ENCODE data around the gene DAAM1.

The DAAM1 gene

GRCh38 chr14:59349258-59349701, 160.8 kb downstream of the DAAM1 start:
- no peak overlapping the region for H3K9ac ChIP-seq (ENCODE audit: low read depth, low read length, poor library complexity)
- H2BK5ac ChIP-seq (ENCODE audit: low read length), result no peak overlapping the region
- no peaks in the 10 kb centered on the region for H3K9me3 ChIP-seq (replicated peaks in 1 of 2; ENCODE audit: control insufficient read depth in 2 of 2, insufficient read depth in 1 of 2, low read depth in 1 of 2, low read length in 2 of 2)
- no peak overlapping the region for H3K4me2 ChIP-seq (ENCODE audit: insufficient read depth, low read length, poor library complexity, severe bottlenecking)
- no peaks in the 10 kb centered on the region for H3K79me1 ChIP-seq (ENCODE audit: low read depth, low read length)
- H3K4ac ChIP-seq (ENCODE audit: low read length), result no peak overlapping the region
- H3K14ac ChIP-seq (ENCODE audit: low read length), result no peak overlapping the region
- no peak overlapping the region for H4K91ac ChIP-seq (ENCODE audit: low read depth, low read length, poor library complexity)
- H3K18ac ChIP-seq (ENCODE audit: low read length), result no peak overlapping the region
- H3K23ac ChIP-seq (ENCODE audit: low read depth, low read length, poor library complexity), result no peak overlapping the region
- no peak overlapping the region for H3K4me3 ChIP-seq (ENCODE audit: low read length in 2 of 2)
- H3K27me3 ChIP-seq (ENCODE audit: control insufficient read depth in 3 of 3, insufficient read depth in 3 of 3, low read depth in 1 of 3, low read length in 3 of 3), result no peaks in the 10 kb centered on the region
- peaks cover 5 to 81% of the 10 kb centered on the region in 2 donors for H3K36me3 ChIP-seq (replicated peaks in 1 of 2; ENCODE audit: control insufficient read depth in 2 of 2, insufficient read depth in 2 of 2, low read length in 2 of 2)
- no peak overlapping the region for H2BK15ac ChIP-seq (ENCODE audit: low read length)
- H3K27ac ChIP-seq (replicated peaks; ENCODE audit: low read length), result no peak overlapping the region
- H4K8ac ChIP-seq (ENCODE audit: low read depth, low read length), result no peak overlapping the region
- no peak overlapping the region for H2AFZ ChIP-seq (ENCODE audit: low read length)
- no peak for DNase-seq (ENCODE audit: low spot score)
- no peak overlapping the region for H2BK12ac ChIP-seq (ENCODE audit: low read length)
- no CpG with 5 or more reads among the region's 4 CpGs for WGBS, 2 donors (ENCODE audit: extremely low coverage in 2 of 2, insufficient read length in 2 of 2, insufficient replicate concordance in 1 of 2)
- H2AK5ac ChIP-seq (ENCODE audit: low read depth, low read length), result no peak overlapping the region
- H3K4me1 ChIP-seq (ENCODE audit: control insufficient read depth in 2 of 2, insufficient read depth in 1 of 2, low read depth in 1 of 2, low read length in 2 of 2), result peaks cover 4 to 16% of the 10 kb centered on the region in 2 donors
- no peak overlapping the region for H2BK120ac ChIP-seq (ENCODE audit: low read depth, low read length)

GRCh38 chr14:59352961-59353360, 164.5 kb downstream of the DAAM1 start:
- Histone ChIP-seq H3K14ac (ENCODE audit: low read length) (no peak overlapping the region), H3K18ac (ENCODE audit: low read length) (no peak overlapping the region), H3K4me1 (ENCODE audit: control insufficient read depth in 2 of 2, insufficient read depth in 1 of 2, low read depth in 1 of 2, low read length in 2 of 2) (no peaks in the 10 kb centered on the region), H2BK12ac (ENCODE audit: low read length) (no peak overlapping the region), H3K9ac (ENCODE audit: low read depth, low read length, poor library complexity) (no peak overlapping the region), H3K23ac (ENCODE audit: low read depth, low read length, poor library complexity) (no peak overlapping the region), H3K79me1 (ENCODE audit: low read depth, low read length) (no peaks in the 10 kb centered on the region), H2AFZ (ENCODE audit: low read length) (no peak overlapping the region), H3K4me3 (ENCODE audit: low read length in 2 of 2) (no peak overlapping the region), H4K8ac (ENCODE audit: low read depth, low read length) (no peak overlapping the region), H3K4ac (ENCODE audit: low read length) (no peak overlapping the region), H3K27me3 (ENCODE audit: control insufficient read depth in 3 of 3, insufficient read depth in 3 of 3, low read depth in 1 of 3, low read length in 3 of 3) (no peaks in the 10 kb centered on the region), H3K27ac (replicated peaks; ENCODE audit: low read length) (no peak overlapping the region), H2BK120ac (ENCODE audit: low read depth, low read length) (no peak overlapping the region), H3K4me2 (ENCODE audit: insufficient read depth, low read length, poor library complexity, severe bottlenecking) (no peak overlapping the region), H2AK5ac (ENCODE audit: low read depth, low read length) (no peak overlapping the region), H2BK5ac (ENCODE audit: low read length) (no peak overlapping the region), H3K36me3 (replicated peaks in 1 of 2; ENCODE audit: control insufficient read depth in 2 of 2, insufficient read depth in 2 of 2, low read length in 2 of 2) (peaks cover 9 to 97% of the 10 kb centered on the region in 2 donors), H4K91ac (ENCODE audit: low read depth, low read length, poor library complexity) (no peak overlapping the region), H3K9me3 (replicated peaks in 1 of 2; ENCODE audit: control insufficient read depth in 2 of 2, insufficient read depth in 1 of 2, low read depth in 1 of 2, low read length in 2 of 2) (no peaks in the 10 kb centered on the region), H2BK15ac (ENCODE audit: low read length) (no peak overlapping the region)
- WGBS, 2 donors (ENCODE audit: extremely low coverage in 2 of 2, insufficient read length in 2 of 2, insufficient replicate concordance in 1 of 2), result no CpG with 5 or more reads among the region's 3 CpGs
- no peak for DNase-seq (ENCODE audit: low spot score)

DNA sequence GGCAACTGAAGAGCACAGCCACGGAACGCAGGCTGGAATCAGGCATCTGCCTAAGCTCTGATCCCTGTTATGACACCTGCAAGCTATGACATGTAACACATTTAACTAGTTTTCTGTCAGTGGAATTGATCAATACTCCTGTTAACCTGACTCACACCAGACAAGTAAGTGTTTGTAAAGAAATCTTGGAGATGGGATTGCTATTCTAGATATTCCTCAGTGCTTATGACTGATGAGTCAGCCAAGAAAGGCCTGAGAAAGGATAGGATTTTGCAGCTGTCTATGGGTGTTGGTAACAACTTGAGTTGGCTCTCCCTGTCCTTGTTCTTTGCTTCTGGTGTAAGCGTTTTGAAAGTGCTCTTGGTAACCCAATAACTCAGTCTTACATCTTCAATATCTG, 166.2 kb downstream of the DAAM1 start:
- peaks cover 9 to 95% of the 10 kb centered on the region in 2 donors for H3K36me3 ChIP-seq (replicated peaks in 1 of 2; ENCODE audit: control insufficient read depth in 2 of 2, insufficient read depth in 2 of 2, low read length in 2 of 2)
- no peaks in the 10 kb centered on the region for H3K27me3 ChIP-seq (ENCODE audit: control insufficient read depth in 3 of 3, insufficient read depth in 3 of 3, low read depth in 1 of 3, low read length in 3 of 3)
- no peak for DNase-seq (ENCODE audit: low spot score)
- no peak overlapping the region for H3K4ac ChIP-seq (ENCODE audit: low read length)
- H2AFZ ChIP-seq (ENCODE audit: low read length), result no peak overlapping the region
- H3K18ac ChIP-seq (ENCODE audit: low read length), result no peak overlapping the region
- H3K14ac ChIP-seq (ENCODE audit: low read length), result no peak overlapping the region
- H2BK15ac ChIP-seq (ENCODE audit: low read length), result no peak overlapping the region
- no peaks in the 10 kb centered on the region for H3K9me3 ChIP-seq (replicated peaks in 1 of 2; ENCODE audit: control insufficient read depth in 2 of 2, insufficient read depth in 1 of 2, low read depth in 1 of 2, low read length in 2 of 2)
- H3K9ac ChIP-seq (ENCODE audit: low read depth, low read length, poor library complexity), result no peak overlapping the region
- H3K23ac ChIP-seq (ENCODE audit: low read depth, low read length, poor library complexity), result no peak overlapping the region
- H2BK120ac ChIP-seq (ENCODE audit: low read depth, low read length), result no peak overlapping the region
- H3K79me1 ChIP-seq (ENCODE audit: low read depth, low read length), result no peaks in the 10 kb centered on the region
- no peak overlapping the region for H3K27ac ChIP-seq (replicated peaks; ENCODE audit: low read length)
- H4K91ac ChIP-seq (ENCODE audit: low read depth, low read length, poor library complexity), result no peak overlapping the region
- no peak overlapping the region for H3K4me2 ChIP-seq (ENCODE audit: insufficient read depth, low read length, poor library complexity, severe bottlenecking)
- no peak overlapping the region for H3K4me3 ChIP-seq (ENCODE audit: low read length in 2 of 2)
- H3K4me1 ChIP-seq (ENCODE audit: control insufficient read depth in 2 of 2, insufficient read depth in 1 of 2, low read depth in 1 of 2, low read length in 2 of 2), result peaks cover 0 to 3% of the 10 kb centered on the region in 2 donors
- WGBS, 2 donors (ENCODE audit: extremely low coverage in 2 of 2, insufficient read length in 2 of 2, insufficient replicate concordance in 1 of 2), result no CpG with 5 or more reads among the region's 3 CpGs
- no peak overlapping the region for H2BK12ac ChIP-seq (ENCODE audit: low read length)
- H4K8ac ChIP-seq (ENCODE audit: low read depth, low read length), result no peak overlapping the region
- no peak overlapping the region for H2AK5ac ChIP-seq (ENCODE audit: low read depth, low read length)
- H2BK5ac ChIP-seq (ENCODE audit: low read length), result no peak overlapping the region

- H3K36me3 ChIP-seq (replicated peaks in 1 of 2; ENCODE audit: control insufficient read depth in 2 of 2, insufficient read depth in 2 of 2, low read length in 2 of 2), result peaks cover 8 to 95% of the 10 kb centered on the region in 2 donors
- no peak overlapping the region for H2AFZ ChIP-seq (ENCODE audit: low read length)
- H3K4me1 ChIP-seq (ENCODE audit: control insufficient read depth in 2 of 2, insufficient read depth in 1 of 2, low read depth in 1 of 2, low read length in 2 of 2), result peaks cover 0 to 3% of the 10 kb centered on the region in 2 donors
- H4K91ac ChIP-seq (ENCODE audit: low read depth, low read length, poor library complexity), result no peak overlapping the region
- H3K27ac ChIP-seq (replicated peaks; ENCODE audit: low read length), result no peak overlapping the region
- H3K23ac ChIP-seq (ENCODE audit: low read depth, low read length, poor library complexity), result no peak overlapping the region
- no peak overlapping the region for H3K18ac ChIP-seq (ENCODE audit: low read length)
- no peaks in the 10 kb centered on the region for H3K9me3 ChIP-seq (replicated peaks in 1 of 2; ENCODE audit: control insufficient read depth in 2 of 2, insufficient read depth in 1 of 2, low read depth in 1 of 2, low read length in 2 of 2)
- no CpG with 5 or more reads among the region's 3 CpGs for WGBS, 2 donors (ENCODE audit: extremely low coverage in 2 of 2, insufficient read length in 2 of 2, insufficient replicate concordance in 1 of 2)
- H3K4ac ChIP-seq (ENCODE audit: low read length), result no peak overlapping the region
- no peak overlapping the region for H3K4me3 ChIP-seq (ENCODE audit: low read length in 2 of 2)
- H2BK12ac ChIP-seq (ENCODE audit: low read length), result no peak overlapping the region
- H3K79me1 ChIP-seq (ENCODE audit: low read depth, low read length), result no peaks in the 10 kb centered on the region
- H3K27me3 ChIP-seq (ENCODE audit: control insufficient read depth in 3 of 3, insufficient read depth in 3 of 3, low read depth in 1 of 3, low read length in 3 of 3), result no peaks in the 10 kb centered on the region
- no peak overlapping the region for H3K9ac ChIP-seq (ENCODE audit: low read depth, low read length, poor library complexity)
- H2AK5ac ChIP-seq (ENCODE audit: low read depth, low read length), result no peak overlapping the region
- no peak overlapping the region for H3K14ac ChIP-seq (ENCODE audit: low read length)
- no peak overlapping the region for H2BK120ac ChIP-seq (ENCODE audit: low read depth, low read length)
- no peak overlapping the region for H4K8ac ChIP-seq (ENCODE audit: low read depth, low read length)
- H2BK15ac ChIP-seq (ENCODE audit: low read length), result no peak overlapping the region
- no peak overlapping the region for H2BK5ac ChIP-seq (ENCODE audit: low read length)
- DNase-seq (ENCODE audit: low spot score), result no peak
- no peak overlapping the region for H3K4me2 ChIP-seq (ENCODE audit: insufficient read depth, low read length, poor library complexity, severe bottlenecking)
These were observed 166.6 kb downstream of the DAAM1 start for GRCh38 chr14:59355091-59355490.
